Activated naive CD4-positive, alpha-beta T cell treated with anti-CD3 and anti-CD28 coated beads, Interleukin-2, amount 50 U/mL, for 24 hours (primary cell): Measurements from ENCODE around the gene PNMT.

Source experiments
- H3K27ac Mint-ChIP-seq: one replicate; pipeline ENCODE4 v1.8.0; 2021; ENCODE audit warnings: mild to moderate bottlenecking, mixed read lengths
- H3K27me3 Mint-ChIP-seq: one replicate; pipeline ENCODE4 v1.8.0; 2021; ENCODE audit warnings: mixed read lengths
- H3K36me3 Mint-ChIP-seq: one replicate; pipeline ENCODE4 v1.8.0; 2021; ENCODE audit warnings: mixed read lengths
- H3K4me1 Mint-ChIP-seq: one replicate; pipeline ENCODE4 v1.8.0; 2021; ENCODE audit warnings: mixed read lengths
- H3K4me3 Mint-ChIP-seq: one replicate; pipeline ENCODE4 v1.8.0; 2021; ENCODE audit warnings: mild to moderate bottlenecking, mixed read lengths
- H3K9me3 Mint-ChIP-seq: one replicate; pipeline ENCODE4 v1.8.0; 2021; ENCODE audit warnings: mixed read lengths

PNMT gene, protein sequence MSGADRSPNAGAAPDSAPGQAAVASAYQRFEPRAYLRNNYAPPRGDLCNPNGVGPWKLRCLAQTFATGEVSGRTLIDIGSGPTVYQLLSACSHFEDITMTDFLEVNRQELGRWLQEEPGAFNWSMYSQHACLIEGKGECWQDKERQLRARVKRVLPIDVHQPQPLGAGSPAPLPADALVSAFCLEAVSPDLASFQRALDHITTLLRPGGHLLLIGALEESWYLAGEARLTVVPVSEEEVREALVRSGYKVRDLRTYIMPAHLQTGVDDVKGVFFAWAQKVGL

DNA sequence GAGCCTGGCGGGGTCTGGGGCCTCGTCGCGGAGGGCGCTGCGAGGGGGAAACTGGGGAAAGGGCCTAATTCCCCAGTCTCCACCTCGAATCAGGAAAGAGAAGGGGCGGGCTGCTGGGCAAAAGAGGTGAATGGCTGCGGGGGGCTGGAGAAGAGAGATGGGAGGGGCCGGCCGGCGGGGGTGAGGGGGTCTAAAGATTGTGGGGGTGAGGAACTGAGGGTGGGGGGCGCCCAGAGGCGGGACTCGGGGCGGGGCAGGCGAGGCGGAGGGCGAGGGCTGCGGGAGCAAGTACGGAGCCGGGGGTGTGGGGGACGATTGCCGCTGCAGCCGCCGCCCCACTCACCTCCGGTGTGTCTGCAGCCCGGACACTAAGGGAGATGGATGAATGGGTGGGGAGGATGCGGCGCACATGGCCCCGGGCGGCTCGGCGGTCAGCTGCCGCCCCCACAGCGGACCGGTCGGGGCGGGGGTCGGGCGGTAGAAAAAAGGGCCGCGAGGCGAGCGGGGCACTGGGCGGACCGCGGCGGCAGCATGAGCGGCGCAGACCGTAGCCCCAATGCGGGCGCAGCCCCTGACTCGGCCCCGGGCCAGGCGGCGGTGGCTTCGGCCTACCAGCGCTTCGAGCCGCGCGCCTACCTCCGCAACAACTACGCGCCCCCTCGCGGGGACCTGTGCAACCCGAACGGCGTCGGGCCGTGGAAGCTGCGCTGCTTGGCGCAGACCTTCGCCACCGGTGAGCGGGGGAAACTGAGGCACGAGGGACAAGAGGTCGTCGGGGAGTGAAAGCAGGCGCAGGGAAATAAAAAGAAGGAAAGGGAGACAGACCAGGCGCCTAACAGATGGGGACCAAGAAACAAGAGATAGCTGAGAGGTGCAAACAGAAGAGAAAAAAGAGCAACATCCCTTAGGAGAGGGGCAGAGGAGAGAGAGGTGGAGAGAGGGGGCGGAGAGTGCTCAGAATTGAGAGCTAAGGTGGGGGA lies at the start of gene PNMT:
Gene PNMT, plus strand, starts transcription at position 509 of the 980 bp plus-strand sequence. Its CDS starts 23 bp downstream, at position 532.
- Mint-ChIP-seq H3K4me3 (peak within 1 kb of the TSS; percentile 73), H3K27me3 (peaks cover 8% of the 10 kb centered on the region), H3K27ac (peak within 1 kb of the TSS; percentile 61), H3K9me3 (no peaks in the 10 kb centered on the region), H3K4me1 (peaks cover 14% of the 10 kb centered on the region), H3K36me3 (no peaks in the 10 kb centered on the region)

DNA sequence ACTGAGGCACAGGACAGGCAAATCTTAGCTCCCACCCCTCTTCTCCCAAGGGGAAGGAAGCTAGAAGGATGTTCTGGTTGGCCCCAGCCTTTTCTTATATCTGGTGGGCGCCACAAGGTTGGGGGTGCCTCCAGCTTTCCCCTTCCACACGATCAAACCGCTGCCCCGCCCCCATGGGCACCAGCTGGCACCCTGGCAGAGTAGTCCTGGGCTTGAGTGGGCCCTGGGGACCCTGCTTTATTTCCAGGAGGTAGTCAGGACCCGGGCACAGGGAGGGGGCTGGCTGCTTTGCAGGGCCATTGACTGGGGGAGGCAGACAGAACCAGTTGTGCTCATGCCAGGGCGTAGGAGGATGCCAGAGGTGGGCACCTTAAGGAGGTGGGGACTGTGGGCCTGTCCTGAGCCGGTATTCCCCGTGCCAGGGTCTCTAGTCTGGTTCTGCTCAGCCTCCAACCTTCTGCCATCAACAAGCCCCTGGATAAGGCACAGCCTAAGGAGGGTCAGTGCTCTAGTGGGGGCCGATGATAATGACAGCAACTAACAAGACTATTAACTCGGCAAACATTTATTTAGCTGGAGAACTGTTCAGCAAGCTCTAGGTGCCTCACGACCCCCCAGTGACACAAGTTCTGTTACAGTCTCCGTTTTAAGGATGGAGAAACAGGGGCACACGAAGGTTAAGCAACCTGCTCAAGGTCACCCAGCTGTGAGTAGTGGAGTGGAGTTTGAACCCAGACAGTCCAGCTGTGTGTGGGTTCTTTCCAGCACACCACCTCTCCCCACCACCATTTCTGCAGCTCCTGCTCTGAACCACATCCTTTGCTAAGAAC lies 49.1 kb upstream of the PNMT start:
- Mint-ChIP-seq H3K4me3 (no peak overlapping the region), H3K4me1 (peaks cover 17% of the 10 kb centered on the region), H3K27ac (peak overlapping the region; percentile 0), H3K9me3 (no peaks in the 10 kb centered on the region), H3K36me3 (no peaks in the 10 kb centered on the region), H3K27me3 (no peaks in the 10 kb centered on the region)

DNA sequence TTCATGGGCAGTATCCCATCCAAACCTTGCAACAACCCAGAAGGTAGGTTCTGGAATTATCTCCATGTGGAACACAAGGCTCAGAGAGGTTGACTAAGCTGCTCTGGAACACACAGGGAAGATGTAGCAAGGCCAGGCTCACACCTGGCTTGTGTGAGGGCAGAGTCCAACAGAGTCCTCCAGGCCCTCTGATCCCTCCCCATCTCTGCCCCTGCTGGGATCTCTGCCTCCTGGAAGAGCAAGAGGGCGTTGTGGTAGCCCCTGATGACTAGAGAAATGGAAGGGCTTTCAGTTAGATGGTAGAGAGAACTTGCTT lies 48.5 kb upstream of the PNMT start:
- Mint-ChIP-seq H3K4me1 (peaks cover 17% of the 10 kb centered on the region), H3K4me3 (no peak overlapping the region), H3K27me3 (peaks cover 1% of the 10 kb centered on the region), H3K27ac (peak overlapping the region; percentile 0), H3K9me3 (no peaks in the 10 kb centered on the region), H3K36me3 (no peaks in the 10 kb centered on the region)

DNA sequence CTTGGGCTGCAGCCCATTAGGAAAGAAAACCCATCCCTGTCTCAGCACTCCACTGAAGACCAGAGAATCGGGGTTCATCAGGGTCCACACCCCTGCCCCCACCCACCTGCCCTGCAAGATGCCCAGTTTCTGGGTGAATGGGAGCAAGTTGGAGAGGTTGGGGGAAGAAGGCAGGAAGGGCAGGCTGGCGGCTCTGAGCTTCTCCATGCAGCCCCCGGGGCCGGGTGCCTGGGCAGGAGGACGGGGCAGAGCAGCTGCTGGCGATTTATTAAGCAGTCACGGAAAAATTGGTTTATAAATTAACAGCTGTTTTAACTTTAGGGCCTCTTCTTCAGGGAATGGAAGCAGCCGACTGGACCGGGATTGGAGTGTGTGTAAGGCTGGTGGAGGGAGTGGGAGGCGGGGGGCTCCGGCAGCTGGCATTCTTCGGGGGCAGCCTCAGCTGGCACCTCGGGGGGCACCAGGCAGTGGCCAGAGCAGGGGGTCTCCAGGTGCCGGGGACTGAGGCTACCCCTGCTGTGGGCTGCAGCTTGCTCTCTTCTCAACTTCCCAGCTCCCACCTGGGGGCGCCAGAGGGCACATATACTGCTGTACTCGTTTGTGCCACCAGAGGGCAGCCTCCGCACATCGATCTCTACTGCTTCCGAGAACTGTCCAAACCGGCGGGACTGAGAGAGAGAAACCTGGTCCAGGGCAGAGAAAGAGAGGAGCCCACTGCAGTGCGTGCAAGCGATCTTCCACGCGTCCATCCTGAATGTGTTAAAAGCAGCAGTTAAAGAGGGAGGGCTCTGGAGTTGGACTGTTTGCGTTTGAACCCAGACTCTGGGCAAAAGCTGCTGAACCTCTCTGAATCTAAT lies 46.5 kb upstream of the PNMT start:
- Mint-ChIP-seq H3K4me3 (peak overlapping the region; percentile 51), H3K27ac (peak overlapping the region; percentile 66), H3K9me3 (no peaks in the 10 kb centered on the region), H3K4me1 (peaks cover 22% of the 10 kb centered on the region), H3K36me3 (no peaks in the 10 kb centered on the region), H3K27me3 (peaks cover 9% of the 10 kb centered on the region)

DNA sequence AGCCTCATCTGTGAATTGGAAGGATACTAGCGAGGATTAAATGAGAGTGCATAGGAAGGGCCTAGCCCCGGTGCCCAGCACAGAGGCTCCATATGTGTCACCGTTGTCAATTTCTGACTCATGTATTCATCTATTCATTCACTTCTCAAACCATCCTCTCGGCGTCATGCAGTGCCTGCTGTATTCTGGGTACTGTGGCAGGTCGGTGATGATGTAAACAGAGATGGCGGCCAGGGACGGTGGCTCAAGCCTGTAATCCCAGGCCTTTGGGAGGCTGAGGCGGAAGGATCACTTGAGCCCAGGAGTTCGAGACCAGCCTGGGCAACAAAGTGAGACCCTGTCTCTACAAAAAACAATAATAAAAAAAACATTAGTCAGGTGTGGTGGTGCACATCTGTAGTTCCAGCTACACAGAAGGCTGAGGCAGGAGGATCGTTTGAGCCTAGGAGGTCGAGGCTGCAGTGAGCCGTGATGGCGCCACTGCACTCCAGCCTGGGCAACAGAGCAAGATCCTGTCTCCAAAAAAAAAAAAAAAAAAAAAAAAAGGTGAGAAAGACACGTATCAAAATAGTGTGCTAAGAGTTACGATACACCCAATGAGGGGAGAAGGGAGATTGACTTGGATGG lies 45.8 kb upstream of the PNMT start:
- Mint-ChIP-seq H3K27me3 (peaks cover 11% of the 10 kb centered on the region), H3K4me3 (peak overlapping the region; percentile 51), H3K36me3 (no peaks in the 10 kb centered on the region), H3K9me3 (no peaks in the 10 kb centered on the region), H3K4me1 (peaks cover 22% of the 10 kb centered on the region), H3K27ac (peak overlapping the region; percentile 66)

DNA sequence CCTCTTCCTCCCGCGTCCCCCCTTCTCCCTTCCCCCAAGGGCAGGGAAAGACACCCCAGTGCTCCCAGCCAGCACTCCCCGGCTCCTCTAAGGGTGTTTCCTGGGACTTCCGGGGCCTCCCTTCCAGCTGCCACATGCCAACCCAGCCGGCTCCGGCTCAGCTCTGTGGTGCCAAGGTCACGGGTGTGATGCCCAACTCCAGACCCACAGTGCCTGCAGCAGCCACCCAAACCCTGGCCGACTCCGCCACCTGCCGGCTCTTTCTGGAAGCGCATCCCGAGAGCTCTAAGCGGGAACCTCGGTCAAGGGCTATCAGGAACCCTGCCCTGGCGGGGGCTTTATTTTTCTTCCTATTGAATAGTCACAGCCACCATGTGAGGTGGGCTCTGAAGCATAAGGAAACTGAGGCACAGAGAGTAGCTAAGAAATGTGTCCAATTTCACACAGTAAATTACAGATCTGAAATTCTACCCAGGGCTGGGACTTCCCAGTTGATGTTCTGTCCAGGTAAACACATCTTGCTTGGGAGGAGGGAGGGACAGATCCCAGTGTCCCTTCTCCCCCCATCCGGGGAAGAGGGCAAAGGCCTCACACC lies 44.8 kb upstream of the PNMT start:
- Mint-ChIP-seq H3K4me3 (no peak overlapping the region), H3K36me3 (no peaks in the 10 kb centered on the region), H3K4me1 (peaks cover 22% of the 10 kb centered on the region), H3K27ac (no peak overlapping the region), H3K9me3 (no peaks in the 10 kb centered on the region), H3K27me3 (peaks cover 15% of the 10 kb centered on the region)

DNA sequence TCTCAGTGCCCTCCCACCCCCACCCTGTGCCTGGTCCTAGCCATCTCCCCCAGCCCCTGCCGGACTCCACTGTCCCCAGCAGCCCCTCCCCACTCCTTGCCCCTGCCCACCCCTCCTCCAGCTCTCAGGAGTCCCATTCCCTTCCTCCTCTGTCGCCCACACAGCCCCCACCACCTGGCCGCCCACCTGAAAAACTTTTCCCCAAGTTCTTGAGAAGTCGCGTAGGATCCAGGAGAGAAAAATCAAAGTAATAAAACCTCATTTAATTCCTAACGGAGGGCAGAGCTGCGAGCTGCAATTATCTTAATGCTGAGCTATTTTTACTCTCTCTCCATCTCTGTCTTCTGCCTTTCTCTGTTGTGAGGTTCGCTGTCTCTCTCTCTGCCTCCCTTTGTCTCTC lies 43.9 kb upstream of the PNMT start:
- H3K27ac Mint-ChIP-seq, result peak overlapping the region; percentile 26
- peaks cover 22% of the 10 kb centered on the region for H3K4me1 Mint-ChIP-seq
- no peaks in the 10 kb centered on the region for H3K36me3 Mint-ChIP-seq
- H3K4me3 Mint-ChIP-seq, result no peak overlapping the region
- H3K9me3 Mint-ChIP-seq, result no peaks in the 10 kb centered on the region
- peaks cover 18% of the 10 kb centered on the region for H3K27me3 Mint-ChIP-seq

DNA sequence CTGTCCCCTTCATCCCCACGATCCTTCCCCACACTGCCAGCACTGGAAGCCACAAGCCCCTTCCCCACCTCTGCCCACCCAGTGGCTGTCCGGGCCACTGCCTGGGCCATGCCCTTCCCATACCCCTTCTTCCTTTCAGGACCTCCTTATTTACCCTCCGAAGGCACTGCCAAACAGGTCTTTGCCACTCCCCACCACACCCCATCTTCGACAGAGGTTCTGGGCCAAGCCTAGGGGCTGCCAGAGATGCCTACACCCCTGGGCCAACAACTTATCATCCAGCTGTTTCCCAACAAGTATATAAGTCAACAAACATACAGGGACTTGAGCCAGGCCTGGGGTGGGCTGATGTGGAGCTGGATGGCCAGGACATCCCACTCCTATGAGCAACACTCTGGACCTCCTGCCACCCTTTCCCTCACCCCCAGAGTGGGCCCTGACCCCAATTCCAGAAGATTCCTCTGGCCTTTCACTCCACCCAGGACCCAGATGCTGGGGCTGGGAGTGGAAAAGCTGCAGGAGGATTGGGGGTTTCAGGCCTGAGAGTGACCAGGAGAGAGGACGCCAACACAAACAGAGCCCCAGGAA lies 43.0 kb upstream of the PNMT start:
- Mint-ChIP-seq H3K4me3 (no peak overlapping the region), H3K4me1 (peaks cover 22% of the 10 kb centered on the region), H3K27ac (peak overlapping the region; percentile 74), H3K9me3 (no peaks in the 10 kb centered on the region), H3K27me3 (peaks cover 18% of the 10 kb centered on the region), H3K36me3 (no peaks in the 10 kb centered on the region)

DNA sequence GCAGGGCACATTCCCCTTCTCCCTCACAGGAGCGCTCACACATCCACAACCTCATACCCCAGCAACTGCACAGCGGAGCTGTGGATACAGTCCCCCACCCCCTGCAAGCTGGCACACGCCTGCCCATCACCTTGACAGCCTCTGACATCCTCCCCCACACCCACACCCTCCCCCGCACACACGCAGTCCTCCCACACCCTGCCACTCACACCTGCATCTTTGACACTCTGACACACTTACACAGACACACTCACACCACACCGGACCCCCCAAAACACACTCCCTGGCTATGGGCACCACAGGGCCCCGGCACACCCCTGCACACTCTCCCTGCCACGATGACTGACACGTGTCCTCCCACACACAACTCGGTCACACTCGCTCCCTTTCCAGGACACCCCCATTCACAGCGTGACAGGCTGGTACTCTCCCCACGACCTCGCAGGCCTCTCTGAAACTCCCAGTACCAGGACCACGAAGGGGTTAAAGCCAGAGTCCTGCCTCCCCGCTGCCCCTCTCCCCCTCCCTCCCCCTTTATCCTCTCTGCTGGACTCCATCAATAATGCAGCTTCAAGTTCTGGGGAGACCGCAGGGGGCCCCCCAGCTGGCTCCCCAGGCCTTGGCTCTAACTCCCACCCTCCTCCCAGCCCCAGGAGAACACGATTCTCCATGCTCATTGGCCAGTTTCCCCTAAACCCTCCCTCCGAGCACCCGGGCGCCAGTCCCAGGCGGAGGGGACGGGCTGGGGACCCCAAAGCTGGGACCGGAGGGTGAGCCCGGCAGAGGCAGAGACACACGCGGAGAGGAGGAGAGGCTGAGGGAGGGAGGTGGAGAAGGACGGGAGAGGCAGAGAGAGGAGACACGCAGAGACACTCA lies 41.8 kb upstream of the PNMT start, which contains the start of gene PPP1R1B:
Gene PPP1R1B, plus strand, starts transcription at position 782 of the 876 bp plus-strand sequence. CDS start 441 bp downstream, outside the sequence.
- no peaks in the 10 kb centered on the region for H3K9me3 Mint-ChIP-seq
- H3K27ac Mint-ChIP-seq, result peak within 1 kb of the TSS; percentile 23
- peaks cover 21% of the 10 kb centered on the region for H3K27me3 Mint-ChIP-seq
- H3K4me3 Mint-ChIP-seq, result peak within 1 kb of the TSS; percentile 61
- H3K36me3 Mint-ChIP-seq, result no peaks in the 10 kb centered on the region
- peaks cover 27% of the 10 kb centered on the region for H3K4me1 Mint-ChIP-seq

DNA sequence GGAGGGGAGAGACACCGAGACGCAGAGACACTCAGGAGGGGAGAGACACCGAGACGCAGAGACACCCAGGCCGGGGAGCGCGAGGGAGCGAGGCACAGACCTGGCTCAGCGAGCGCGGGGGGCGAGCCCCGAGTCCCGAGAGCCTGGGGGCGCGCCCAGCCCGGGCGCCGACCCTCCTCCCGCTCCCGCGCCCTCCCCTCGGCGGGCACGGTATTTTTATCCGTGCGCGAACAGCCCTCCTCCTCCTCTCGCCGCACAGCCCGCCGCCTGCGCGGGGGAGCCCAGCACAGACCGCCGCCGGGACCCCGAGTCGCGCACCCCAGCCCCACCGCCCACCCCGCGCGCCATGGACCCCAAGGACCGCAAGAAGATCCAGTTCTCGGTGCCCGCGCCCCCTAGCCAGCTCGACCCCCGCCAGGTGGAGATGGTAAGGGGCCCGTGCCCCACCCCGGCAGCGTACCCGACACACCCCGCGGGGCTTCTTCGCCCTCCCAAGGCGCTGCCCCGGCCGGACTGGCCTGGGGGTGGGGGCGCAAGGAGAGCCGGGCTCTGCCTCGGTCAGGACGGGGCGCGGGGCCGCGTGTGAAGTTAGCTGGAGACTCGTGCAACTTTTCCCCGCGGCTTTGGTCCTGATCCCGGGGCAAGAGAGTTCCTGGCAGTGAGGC lies 41.1 kb upstream of the PNMT start:
- Mint-ChIP-seq H3K4me3 (peak overlapping the region; percentile 61), H3K27ac (no peak overlapping the region), H3K9me3 (no peaks in the 10 kb centered on the region), H3K4me1 (peaks cover 26% of the 10 kb centered on the region), H3K36me3 (no peaks in the 10 kb centered on the region), H3K27me3 (peaks cover 21% of the 10 kb centered on the region)

DNA sequence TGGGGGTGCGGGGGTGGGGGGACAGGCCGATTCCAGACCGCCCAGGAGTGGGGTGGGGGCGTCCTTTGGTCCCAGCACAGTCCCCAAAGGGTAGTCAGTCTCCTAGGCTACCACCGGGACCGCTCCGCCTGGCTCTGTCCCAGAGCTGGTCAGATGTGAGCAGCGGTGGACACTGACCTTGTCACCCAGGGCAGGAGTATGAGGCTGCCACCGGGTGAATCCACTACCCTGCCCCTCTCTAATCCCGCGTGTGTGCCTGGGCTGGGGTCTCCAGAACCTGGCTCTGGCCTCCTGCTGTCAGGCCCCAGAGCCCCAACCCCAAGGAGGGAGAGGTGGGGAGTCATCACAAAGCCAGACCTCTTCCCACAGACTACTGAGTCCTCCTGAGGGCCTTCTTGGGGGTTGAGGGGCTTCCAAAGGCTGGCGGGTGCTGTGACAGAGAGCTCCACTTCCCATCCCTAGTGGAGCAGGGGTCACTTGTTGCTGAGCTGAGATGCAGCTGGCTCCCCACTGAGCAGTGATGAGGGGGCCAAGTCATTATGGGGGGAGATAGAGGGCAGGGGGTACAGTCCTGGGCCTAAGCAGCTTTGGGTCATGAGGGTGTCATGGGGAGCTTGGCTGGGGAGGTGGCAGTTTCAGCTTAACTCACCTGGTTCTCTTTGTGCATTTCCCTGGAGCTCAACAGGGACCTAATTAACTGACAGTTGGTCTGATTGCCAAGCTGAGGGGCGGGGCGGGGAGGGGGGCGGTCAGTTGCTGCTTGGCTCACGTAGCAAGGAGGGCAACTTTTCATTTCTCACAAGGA lies 40.3 kb upstream of the PNMT start:
- peaks cover 21% of the 10 kb centered on the region for H3K27me3 Mint-ChIP-seq
- H3K4me1 Mint-ChIP-seq, result peaks cover 21% of the 10 kb centered on the region

More for the DNA sequence above, 40.3 kb upstream of the PNMT start:
- Mint-ChIP-seq H3K27ac (no peak overlapping the region), H3K9me3 (no peaks in the 10 kb centered on the region), H3K4me3 (no peak overlapping the region), H3K36me3 (no peaks in the 10 kb centered on the region)
